PC-9 (cell line): Measurements from ENCODE around the gene GPR68. TPM values are rescaled to one million over a fixed set of nuclear protein-coding genes. Genes with fewer than 3 reads are reported as not detected.

Experiments
- BruUV-seq: library from RNA; stranded (reverse); fragments of 400-500 nt; replicated peaks from 2 replicates; lab custom pipeline; 2021; lab: Mats Ljungman, UMichigan
- CTCF ChIA-PET: fragments of 300-600 bp; sonication (Branson Sonifier 250); formaldehyde crosslinking; loops from one replicate; lab custom pipeline; 2022; ENCODE audit warnings: antibody characterized with exemption; lab: Charles Lee
- POLR2A ChIA-PET: fragments of 300-600 bp; sonication (Branson Sonifier 250); formaldehyde crosslinking; loops from one replicate; lab custom pipeline; 2022; ENCODE audit warnings: antibody characterized with exemption; ENCODE audit not compliant: unreplicated experiment; lab: Charles Lee
- DNase-seq, 2 experiments: peaks; one replicate each; pipeline versions ENCODE4 v3.0.0 to v3.0.0-alpha.2; 2015 to 2022; ENCODE audit warnings: mixed read lengths in 1 of 2
- H2AFZ ChIP-seq: fragments of 200-600 bp; sonication (generic); 2 replicates; pipeline ENCODE4 v1.8.1; 2017; ENCODE audit warnings: antibody characterized with exemption
- H3F3A ChIP-seq: fragments of 200-600 bp; sonication (generic); 2 replicates; pipeline ENCODE4 v1.8.1; 2017; ENCODE audit warnings: antibody characterized with exemption, mild to moderate bottlenecking, low read depth; ENCODE audit not compliant: insufficient read depth
- H3K27ac ChIP-seq: fragments of 200-600 bp; sonication (generic); 2 replicates; pipeline ENCODE4 v1.6.1; 2016; ENCODE audit warnings: mixed run types
- H3K27me3 ChIP-seq: fragments of 200-600 bp; sonication (generic); 2 replicates; pipeline ENCODE4 v1.6.1; 2016; ENCODE audit warnings: low read depth, mixed run types; ENCODE audit not compliant: insufficient read depth
- H3K36me3 ChIP-seq: fragments of 200-600 bp; sonication (generic); 2 replicates; pipeline ENCODE4 v1.6.1; 2016; ENCODE audit warnings: low read depth, mixed run types
- H3K4me1 ChIP-seq: fragments of 200-600 bp; sonication (generic); replicated peaks from 2 replicates; pipeline ENCODE4 v1.6.1; 2016; ENCODE audit warnings: mixed run types; ENCODE audit not compliant: insufficient read depth
- H3K4me2 ChIP-seq: fragments of 200-600 bp; sonication (generic); 2 replicates; pipeline ENCODE4 v1.6.1; 2017; ENCODE audit warnings: mixed run types
- H3K4me3 ChIP-seq: fragments of 200-600 bp; sonication (generic); 2 replicates; pipeline ENCODE4 v1.6.1; 2016; ENCODE audit warnings: mixed run types
- H3K79me2 ChIP-seq: fragments of 200-600 bp; sonication (generic); 2 replicates; pipeline ENCODE4 v1.6.1; 2017; ENCODE audit warnings: low read depth, mixed run types
- H3K9me2 ChIP-seq: fragments of 200-600 bp; sonication (generic); 2 replicates; pipeline ENCODE4 v1.8.1; 2017; ENCODE audit warnings: mild to moderate bottlenecking; ENCODE audit not compliant: insufficient read depth
- H3K9me3 ChIP-seq: fragments of 200-600 bp; sonication (generic); 2 replicates; pipeline ENCODE4 v1.8.1; 2016; ENCODE audit warnings: low read depth; ENCODE audit not compliant: insufficient read depth
- H4K20me1 ChIP-seq: fragments of 200-600 bp; sonication (generic); 2 replicates; pipeline ENCODE4 v1.8.1; 2017; ENCODE audit not compliant: insufficient read depth
- EZH2 ChIP-seq: fragments of 200-600 bp; sonication (generic); IDR thresholded peaks from 2 replicates; pipeline ENCODE4 v1.8.0; 2017; ENCODE audit warnings: antibody characterized with exemption, low read depth
- intact Hi-C: fragments of 100-400 bp; cut with micrococcal nuclease; formaldehyde crosslinking; loops from one replicate; pipeline ENCODE4 v1.10.0; 2022; ENCODE audit not compliant: unreplicated experiment
- total RNA-seq: library from RNA; stranded (reverse); gene quantifications from 2 replicates; pipeline ENCODE4 v1.2.3, GENCODE V29; 2021
- TF ChIP-seq, protein P1 (sequence below): fragments of 200-600 bp; sonication (generic); conservative IDR thresholded peaks from 2 replicates; pipeline ENCODE4 v1.6.1; 2017; ENCODE audit warnings: mixed run types, antibody characterized with exemption, mild to moderate bottlenecking, moderate library complexity

The GPR68 gene
- total RNA-seq, 1 experiment from 2014 or later: not detected

DNA sequence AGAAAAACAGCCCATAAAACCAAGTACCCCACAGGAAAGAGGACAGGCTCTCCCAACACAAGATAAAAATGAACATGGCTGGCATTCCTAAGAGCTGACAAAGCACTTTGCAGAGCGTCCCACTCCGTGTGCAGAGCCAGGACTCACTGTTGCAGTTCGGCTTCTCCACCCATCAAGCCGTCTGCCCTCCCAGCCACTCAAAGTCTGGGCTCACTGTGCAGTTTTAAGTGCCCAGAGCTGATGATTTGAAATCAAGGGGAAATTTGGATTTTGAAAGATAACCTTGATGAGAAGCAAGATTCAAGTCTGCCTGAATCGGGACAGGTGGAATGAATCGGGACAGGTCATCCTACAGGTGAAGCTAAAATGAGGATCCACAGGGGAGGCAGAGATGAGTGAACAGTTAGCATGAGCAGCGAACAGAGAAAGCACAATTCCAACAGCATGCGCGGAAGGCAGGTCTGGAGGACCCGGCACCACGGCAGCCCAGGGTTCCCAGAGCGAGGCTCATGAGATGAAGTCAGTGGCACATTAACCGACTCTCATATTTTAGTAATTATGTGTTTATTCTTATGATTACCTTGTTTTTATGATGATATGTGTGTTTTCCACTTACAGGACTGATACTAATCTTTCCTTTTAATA, 39.8 kb upstream of the GPR68 start:
- ChIA-PET CTCF (no interaction called here), POLR2A (no interaction called here)
- no peaks in the 10 kb centered on the region for H4K20me1 ChIP-seq
- no peaks in the 10 kb centered on the region for H3K4me1 ChIP-seq
- no peaks in the 10 kb centered on the region for H3K36me3 ChIP-seq
- H3F3A ChIP-seq: no peaks in the 10 kb centered on the region
- H3K9me3 ChIP-seq: no peaks in the 10 kb centered on the region
- intact Hi-C loops: loop anchor here (10.0 kb wide), 1 partner anchor 379 kb away; no protein-coding TSS in a partner anchor
- H3K27ac ChIP-seq: no peak overlapping the region
- H3K9me2 ChIP-seq: no peaks in the 10 kb centered on the region
- H3K79me2 ChIP-seq: no peaks in the 10 kb centered on the region
- no peak for DNase-seq
- no peaks in the 10 kb centered on the region for H3K27me3 ChIP-seq
- no TSS peak for BruUV-seq
- no peak overlapping the region for H3K4me3 ChIP-seq
- TF ChIP-seq, protein P1, sequence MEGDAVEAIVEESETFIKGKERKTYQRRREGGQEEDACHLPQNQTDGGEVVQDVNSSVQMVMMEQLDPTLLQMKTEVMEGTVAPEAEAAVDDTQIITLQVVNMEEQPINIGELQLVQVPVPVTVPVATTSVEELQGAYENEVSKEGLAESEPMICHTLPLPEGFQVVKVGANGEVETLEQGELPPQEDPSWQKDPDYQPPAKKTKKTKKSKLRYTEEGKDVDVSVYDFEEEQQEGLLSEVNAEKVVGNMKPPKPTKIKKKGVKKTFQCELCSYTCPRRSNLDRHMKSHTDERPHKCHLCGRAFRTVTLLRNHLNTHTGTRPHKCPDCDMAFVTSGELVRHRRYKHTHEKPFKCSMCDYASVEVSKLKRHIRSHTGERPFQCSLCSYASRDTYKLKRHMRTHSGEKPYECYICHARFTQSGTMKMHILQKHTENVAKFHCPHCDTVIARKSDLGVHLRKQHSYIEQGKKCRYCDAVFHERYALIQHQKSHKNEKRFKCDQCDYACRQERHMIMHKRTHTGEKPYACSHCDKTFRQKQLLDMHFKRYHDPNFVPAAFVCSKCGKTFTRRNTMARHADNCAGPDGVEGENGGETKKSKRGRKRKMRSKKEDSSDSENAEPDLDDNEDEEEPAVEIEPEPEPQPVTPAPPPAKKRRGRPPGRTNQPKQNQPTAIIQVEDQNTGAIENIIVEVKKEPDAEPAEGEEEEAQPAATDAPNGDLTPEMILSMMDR: no peak
- TF ChIP-seq EZH2: no peak
- H2AFZ ChIP-seq: no peak overlapping the region
- no peak overlapping the region for H3K4me2 ChIP-seq

DNA sequence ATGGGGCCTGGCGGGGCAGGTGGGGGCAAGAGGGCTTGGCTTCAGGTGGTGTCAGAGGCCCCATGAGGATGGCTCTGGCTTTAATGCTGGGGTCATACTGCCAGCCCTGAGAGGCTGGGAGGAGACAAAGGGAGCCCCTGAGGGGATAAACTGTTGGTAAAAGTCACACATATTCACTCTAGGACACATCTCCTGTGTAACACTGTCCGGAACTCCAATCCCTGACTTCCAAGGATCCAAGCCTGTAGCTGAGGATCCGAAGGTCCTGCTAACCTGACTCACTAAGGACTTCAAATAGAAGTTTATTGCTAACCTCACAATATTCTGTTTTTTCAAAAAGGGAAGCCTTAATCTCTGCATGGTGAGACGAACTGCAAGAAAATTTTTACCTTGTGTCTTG, 39.2 kb upstream of the GPR68 start:
- Histone ChIP-seq H3K27me3 (no peaks in the 10 kb centered on the region), H4K20me1 (no peaks in the 10 kb centered on the region), H3K4me1 (no peaks in the 10 kb centered on the region), H3K9me2 (no peaks in the 10 kb centered on the region), H3K9me3 (no peaks in the 10 kb centered on the region), H3K4me2 (no peak overlapping the region), H3F3A (no peaks in the 10 kb centered on the region), H2AFZ (no peak overlapping the region), H3K79me2 (no peaks in the 10 kb centered on the region), H3K4me3 (no peak overlapping the region), H3K27ac (no peak overlapping the region), H3K36me3 (no peaks in the 10 kb centered on the region)
- TF ChIP-seq, protein P1: no peak
- TF ChIP-seq EZH2: no peak
- DNase-seq: no peak
- no TSS peak for BruUV-seq
- intact Hi-C loops: loop anchor here (10.0 kb wide), 1 partner anchor 379 kb away; no protein-coding TSS in a partner anchor
- CTCF ChIA-PET: no interaction called here
- POLR2A ChIA-PET: no interaction called here

DNA sequence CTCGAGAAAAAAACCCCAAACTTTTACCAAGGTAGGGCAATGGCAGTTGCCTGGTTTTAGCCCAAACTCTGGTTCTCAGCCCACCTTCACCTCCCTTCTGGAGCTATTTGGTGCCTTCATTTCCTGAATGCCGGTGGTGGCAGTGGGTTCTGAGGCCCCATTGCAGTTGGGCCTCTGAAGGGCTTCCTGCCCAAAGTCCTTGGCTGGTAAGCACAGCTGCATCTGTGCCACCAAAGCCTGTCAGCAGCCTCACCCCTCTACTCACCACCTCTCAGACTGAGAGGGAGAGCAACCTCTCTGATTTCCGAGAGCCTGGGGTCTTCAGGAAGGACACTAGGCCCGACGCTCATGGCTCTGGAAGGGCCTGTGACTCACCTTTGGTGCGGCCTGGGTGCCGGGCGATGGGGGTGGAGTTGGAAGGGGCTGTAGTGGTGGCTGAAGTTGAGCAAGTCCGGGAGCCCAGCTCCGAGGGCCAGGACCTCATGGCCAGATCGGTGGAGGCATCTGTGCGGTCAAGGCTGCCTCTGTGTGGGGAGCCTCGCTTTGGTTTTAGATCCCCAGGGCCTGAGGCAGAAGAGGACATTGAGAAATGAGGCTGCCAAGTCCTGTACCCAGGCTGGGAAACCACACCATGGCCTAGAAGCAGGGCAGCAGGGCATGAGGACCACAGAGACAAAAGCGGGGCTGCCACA, 38.6 kb upstream of the GPR68 start:
- BruUV-seq: no TSS peak
- DNase-seq: no peak
- Histone ChIP-seq H2AFZ (no peak overlapping the region), H3K4me1 (no peaks in the 10 kb centered on the region), H3K9me3 (no peaks in the 10 kb centered on the region), H3K4me3 (no peak overlapping the region), H4K20me1 (no peaks in the 10 kb centered on the region), H3K27me3 (no peaks in the 10 kb centered on the region), H3K4me2 (no peak overlapping the region), H3F3A (no peaks in the 10 kb centered on the region), H3K36me3 (no peaks in the 10 kb centered on the region), H3K79me2 (no peaks in the 10 kb centered on the region), H3K9me2 (no peaks in the 10 kb centered on the region), H3K27ac (no peak overlapping the region)
- ChIA-PET CTCF (no interaction called here), POLR2A (no interaction called here)
- no peak for TF ChIP-seq EZH2
- TF ChIP-seq, protein P1: no peak
- intact Hi-C loops: loop anchor here (10.0 kb wide), 1 partner anchor 378 kb away; no protein-coding TSS in a partner anchor
